Esophagus squamous epithelium (tissue), 4 donors: ENCODE data around the gene CA14.

ENCODE experiments used
- CTCF ChIP-seq, 6 experiments: fragments of 450-650 bp in 4 of 6; fragments of 200-600 bp in 2 of 6; sonication (generic) in 2 of 6; IDR thresholded peaks; one replicate each; pipeline ENCODE4 v1.5.1; 2016 to 2019; ENCODE audit warnings: antibody characterized with exemption in 6 of 6, mild to moderate bottlenecking in 4 of 6, moderate library complexity in 4 of 6
- POLR2A ChIP-seq, 4 donors: fragments of 450-650 bp; IDR thresholded peaks; one replicate each; pipeline ENCODE4 v1.6.1; 2017; ENCODE audit warnings: antibody characterized with exemption in 4 of 4, mild to moderate bottlenecking in 4 of 4, moderate library complexity in 3 of 4

- TF ChIP-seq CTCF (IDR thresholded peaks at IDR 0.05), result no peak
- no peak for TF ChIP-seq POLR2A (IDR thresholded peaks at IDR 0.05)
These were observed 32.0 kb upstream of the CA14 start for GRCh38 chr1:150225546-150225945.
